ENCODE measurements around the gene APOF. TPM values are rescaled to one million over a fixed set of nuclear protein-coding genes. Genes with fewer than 3 reads are reported as not detected.
A peak's percentile ranks its signal among the peaks of the same experiment; 100 is the strongest.

Gene APOF
- total and polyA plus RNA-seq, 2 of the 13 experiments (the other 11 are each of a cell fraction or from before 2014, with no cell fraction given), result 3.3 to 23.9 TPM

DNA sequence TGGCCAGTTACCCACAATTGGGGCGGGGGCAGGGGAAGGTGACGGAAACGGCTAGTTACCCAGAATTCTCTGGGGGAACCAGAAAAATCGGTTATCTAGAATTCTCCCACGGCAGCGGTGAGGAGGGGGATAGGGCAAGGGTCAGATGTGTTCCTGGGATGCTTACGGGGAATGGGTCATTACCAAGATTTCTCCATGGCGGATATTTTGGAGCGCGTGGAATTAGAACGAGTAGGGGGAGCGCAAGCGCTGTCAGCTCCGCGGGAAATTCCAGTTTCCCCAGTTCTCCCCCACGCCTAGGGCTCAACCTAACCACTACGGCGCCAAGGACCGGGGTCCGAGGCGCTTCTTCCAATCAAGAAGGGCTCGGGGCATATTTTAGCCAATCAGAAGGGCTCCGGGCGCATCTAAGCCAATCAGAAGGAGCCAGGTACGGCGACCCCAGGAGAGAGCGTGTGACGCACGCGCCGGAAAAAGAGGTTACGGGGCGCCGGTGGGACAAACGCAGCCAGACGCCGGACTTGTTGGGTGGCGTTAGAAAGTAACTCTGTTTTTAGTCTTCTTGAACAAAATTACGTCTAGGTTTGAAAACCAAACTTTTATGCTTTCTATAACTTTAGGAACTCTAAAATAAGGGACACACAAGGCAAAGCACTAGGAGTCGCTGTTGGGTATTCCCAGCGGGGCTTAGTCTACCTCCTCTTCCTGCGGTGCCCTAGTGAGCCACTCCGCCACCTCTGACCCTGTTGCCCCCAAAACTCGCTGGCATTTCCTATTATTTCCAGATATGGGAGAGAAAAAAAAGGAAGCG is 28.8 kb downstream of the APOF start, which contains the start of gene PAN2 (continued):
- TF ChIP-seq SNAI1 (CRISPR knock-in tag; IDR thresholded peaks at IDR 0.05; ENCODE audit: borderline replicate concordance) (no peak), SNAPC4 (CRISPR knock-in tag; IDR thresholded peaks at IDR 0.05) (peak; percentile 75), THAP7 (CRISPR knock-in tag; IDR thresholded peaks at IDR 0.05) (no peak), ZNF547 (CRISPR knock-in tag; IDR thresholded peaks at IDR 0.05) (no peak), HHEX (CRISPR knock-in tag; IDR thresholded peaks at IDR 0.05) (no peak), ZNF724P (CRISPR knock-in tag; IDR thresholded peaks at IDR 0.05; ENCODE audit: borderline replicate concordance) (no peak), TBL1XR1 (IDR thresholded peaks at IDR 0.05; ENCODE audit: borderline replicate concordance, low read length, partially characterized antibody) (no peak), ARNTL (CRISPR knock-in tag; IDR thresholded peaks at IDR 0.05) (no peak), ZBTB21 (CRISPR knock-in tag; IDR thresholded peaks at IDR 0.05) (peak; percentile 30; the same call in 1 of the 2 replicates), NFIC (IDR thresholded peaks at IDR 0.05; ENCODE audit: low read length) (peak; percentile 63), ZNF12 (CRISPR knock-in tag; IDR thresholded peaks at IDR 0.05) (no peak), ZNF713 (CRISPR knock-in tag; IDR thresholded peaks at IDR 0.05) (no peak), SCMH1 (CRISPR knock-in tag; IDR thresholded peaks at IDR 0.05; ENCODE audit: borderline replicate concordance) (no peak), ZMYM4 (CRISPR knock-in tag; IDR thresholded peaks at IDR 0.05) (peak; percentile 68)
- TF ChIP-seq, protein P1, sequence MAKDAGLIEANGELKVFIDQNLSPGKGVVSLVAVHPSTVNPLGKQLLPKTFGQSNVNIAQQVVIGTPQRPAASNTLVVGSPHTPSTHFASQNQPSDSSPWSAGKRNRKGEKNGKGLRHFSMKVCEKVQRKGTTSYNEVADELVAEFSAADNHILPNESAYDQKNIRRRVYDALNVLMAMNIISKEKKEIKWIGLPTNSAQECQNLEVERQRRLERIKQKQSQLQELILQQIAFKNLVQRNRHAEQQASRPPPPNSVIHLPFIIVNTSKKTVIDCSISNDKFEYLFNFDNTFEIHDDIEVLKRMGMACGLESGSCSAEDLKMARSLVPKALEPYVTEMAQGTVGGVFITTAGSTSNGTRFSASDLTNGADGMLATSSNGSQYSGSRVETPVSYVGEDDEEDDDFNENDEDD (CRISPR knock-in tag; IDR thresholded peaks at IDR 0.05; ENCODE audit: borderline replicate concordance), result peak; percentile 80; the same call in 1 of the 2 replicates
- TF ChIP-seq, protein P2, sequence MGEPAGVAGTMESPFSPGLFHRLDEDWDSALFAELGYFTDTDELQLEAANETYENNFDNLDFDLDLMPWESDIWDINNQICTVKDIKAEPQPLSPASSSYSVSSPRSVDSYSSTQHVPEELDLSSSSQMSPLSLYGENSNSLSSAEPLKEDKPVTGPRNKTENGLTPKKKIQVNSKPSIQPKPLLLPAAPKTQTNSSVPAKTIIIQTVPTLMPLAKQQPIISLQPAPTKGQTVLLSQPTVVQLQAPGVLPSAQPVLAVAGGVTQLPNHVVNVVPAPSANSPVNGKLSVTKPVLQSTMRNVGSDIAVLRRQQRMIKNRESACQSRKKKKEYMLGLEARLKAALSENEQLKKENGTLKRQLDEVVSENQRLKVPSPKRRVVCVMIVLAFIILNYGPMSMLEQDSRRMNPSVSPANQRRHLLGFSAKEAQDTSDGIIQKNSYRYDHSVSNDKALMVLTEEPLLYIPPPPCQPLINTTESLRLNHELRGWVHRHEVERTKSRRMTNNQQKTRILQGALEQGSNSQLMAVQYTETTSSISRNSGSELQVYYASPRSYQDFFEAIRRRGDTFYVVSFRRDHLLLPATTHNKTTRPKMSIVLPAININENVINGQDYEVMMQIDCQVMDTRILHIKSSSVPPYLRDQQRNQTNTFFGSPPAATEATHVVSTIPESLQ (CRISPR knock-in tag; conservative IDR thresholded peaks at IDR 0.05), result peak; percentile 67; the same call in 1 of the 2 replicates
